ENCODE data around the gene P2RX1.

P2RX1 gene

GRCh38 chr17:3887804-3888203 lies 28.5 kb downstream of the P2RX1 start:
- DNase-seq (ENCODE audit: low spot score) = no peak

- no peak for DNase-seq (ENCODE audit: low spot score)
Observed at GRCh38 chr17:3887394-3887793, 28.9 kb downstream of the P2RX1 start.

- DNase-seq (ENCODE audit: low spot score) = no peak
Observed at GRCh38 chr17:3886776-3887175, 29.5 kb downstream of the P2RX1 start.

GRCh38 chr17:3885970-3886369 lies 30.3 kb downstream of the P2RX1 start:
- DNase-seq (ENCODE audit: low spot score) = peak; percentile 82

GRCh38 chr17:3885271-3885670 lies 31.0 kb downstream of the P2RX1 start:
- no peak for DNase-seq (ENCODE audit: low spot score)

GRCh38 chr17:3884188-3884587 lies 32.1 kb downstream of the P2RX1 start:
- no peak for DNase-seq (ENCODE audit: low spot score)

- DNase-seq (ENCODE audit: low spot score) = no peak
Observed at GRCh38 chr17:3882276-3882675, 34.0 kb downstream of the P2RX1 start.

- no peak for DNase-seq (ENCODE audit: low spot score)
Observed at GRCh38 chr17:3880983-3881382, 35.3 kb downstream of the P2RX1 start.

- no peak for DNase-seq (ENCODE audit: low spot score)
Observed at GRCh38 chr17:3879591-3880417, 36.5 kb downstream of the P2RX1 start.

GRCh38 chr17:3879186-3879585 lies 37.1 kb downstream of the P2RX1 start:
- peak; percentile 88 for DNase-seq (ENCODE audit: low spot score)

GRCh38 chr17:3877220-3877619 lies 39.0 kb downstream of the P2RX1 start:
- DNase-seq (ENCODE audit: low spot score) = no peak

GRCh38 chr17:3875317-3875716 lies 40.9 kb downstream of the P2RX1 start:
- no peak for DNase-seq (ENCODE audit: low spot score)

- DNase-seq (ENCODE audit: low spot score) = no peak
Observed at GRCh38 chr17:3873862-3874261, 42.4 kb downstream of the P2RX1 start.

- no peak for DNase-seq (ENCODE audit: low spot score)
Observed at GRCh38 chr17:3870871-3871306, 45.4 kb downstream of the P2RX1 start.

GRCh38 chr17:3867606-3868005 lies 48.7 kb downstream of the P2RX1 start:
- no peak for DNase-seq (ENCODE audit: low spot score)

GRCh38 chr17:3867106-3867505 lies 49.2 kb downstream of the P2RX1 start:
- DNase-seq (ENCODE audit: low spot score) = no peak

GRCh38 chr17:3866276-3866675 lies 50.0 kb downstream of the P2RX1 start:
- DNase-seq (ENCODE audit: low spot score) = no peak

GRCh38 chr17:3865176-3865575 lies 51.1 kb downstream of the P2RX1 start:
- peak; percentile 65 for DNase-seq (ENCODE audit: low spot score)

GRCh38 chr17:3864534-3864933 lies 51.7 kb downstream of the P2RX1 start:
- DNase-seq (ENCODE audit: low spot score) = no peak

GRCh38 chr17:3861761-3862681 lies 54.2 kb downstream of the P2RX1 start:
- no peak for DNase-seq (ENCODE audit: low spot score)

GRCh38 chr17:3860939-3861700 lies 55.1 kb downstream of the P2RX1 start:
- DNase-seq (ENCODE audit: low spot score) = no peak

GRCh38 chr17:3859940-3860339 lies 56.3 kb downstream of the P2RX1 start:
- DNase-seq (ENCODE audit: low spot score) = no peak
